Progenitor cell of endocrine pancreas (in vitro differentiated cells): Measurements from ENCODE around the gene MED17. TPM values are rescaled to one million over a fixed set of nuclear protein-coding genes. Genes with fewer than 3 reads are reported as not detected.

Experiments used
- DNase-seq: peaks from one replicate; pipeline ENCODE4 v3.0.0; 2021; ENCODE audit warnings: low spot score; ENCODE audit not compliant: unreplicated experiment
- H3K27ac Mint-ChIP-seq: 2 replicates; pipeline ENCODE4 v1.8.0; 2021; ENCODE audit warnings: mild to moderate bottlenecking, moderate library complexity, mixed read lengths
- H3K27me3 Mint-ChIP-seq: 2 replicates; pipeline ENCODE4 v1.8.0; 2021; ENCODE audit warnings: mixed read lengths
- H3K36me3 Mint-ChIP-seq: 2 replicates; pipeline ENCODE4 v1.8.0; 2022; ENCODE audit warnings: mixed read lengths; ENCODE audit not compliant: insufficient read depth
- H3K4me1 Mint-ChIP-seq: 2 replicates; pipeline ENCODE4 v1.8.0; 2021; ENCODE audit warnings: low read depth, mixed read lengths
- H3K4me3 Mint-ChIP-seq: 2 replicates; pipeline ENCODE4 v1.8.0; 2021; ENCODE audit warnings: low read depth, mild to moderate bottlenecking, moderate library complexity, mixed read lengths
- H3K9me3 Mint-ChIP-seq: 2 replicates; pipeline ENCODE4 v1.8.0; 2021; ENCODE audit warnings: low read depth, mixed read lengths
- CTCF ChIP-seq: fragments of 200-600 bp; sonication (generic); IDR thresholded peaks from one replicate; pipeline ENCODE4 v1.5.0; 2021; ENCODE audit warnings: antibody characterized with exemption, mild to moderate bottlenecking; ENCODE audit not compliant: unreplicated experiment
- total RNA-seq: library from RNA; stranded (reverse); gene quantifications from 2 replicates; pipeline ENCODE4 v1.2.1, GENCODE V29; 2021

MED17 gene
- total RNA-seq, 1 donor from 2014 or later: 55.7 TPM

- DNase-seq: no peak
- no peaks in the 10 kb centered on the region for H3K4me1 Mint-ChIP-seq
- H3K4me3 Mint-ChIP-seq: no peak overlapping the region
- H3K36me3 Mint-ChIP-seq: peaks cover 34% of the 10 kb centered on the region
- H3K9me3 Mint-ChIP-seq: no peaks in the 10 kb centered on the region
- no peaks in the 10 kb centered on the region for H3K27me3 Mint-ChIP-seq
- TF ChIP-seq CTCF: no peak
- no peak overlapping the region for H3K27ac Mint-ChIP-seq
These were observed 23.9 kb downstream of the MED17 start for GRCh38 chr11:93807980-93808379.

GRCh38 chr11:93813974-93814373, 29.9 kb downstream of the MED17 start:
- Mint-ChIP-seq H3K4me1 (peaks cover 13% of the 10 kb centered on the region), H3K4me3 (no peak overlapping the region), H3K27me3 (no peaks in the 10 kb centered on the region), H3K9me3 (no peaks in the 10 kb centered on the region), H3K36me3 (peaks cover 28% of the 10 kb centered on the region), H3K27ac (no peak overlapping the region)
- no peak for TF ChIP-seq CTCF
- no peak for DNase-seq

- H3K4me3 Mint-ChIP-seq: no peak overlapping the region
- H3K36me3 Mint-ChIP-seq: peaks cover 28% of the 10 kb centered on the region
- no peaks in the 10 kb centered on the region for H3K27me3 Mint-ChIP-seq
- peaks cover 13% of the 10 kb centered on the region for H3K4me1 Mint-ChIP-seq
- no peaks in the 10 kb centered on the region for H3K9me3 Mint-ChIP-seq
- no peak for DNase-seq
- peak overlapping the region; percentile 76 for H3K27ac Mint-ChIP-seq
- no peak for TF ChIP-seq CTCF
These were observed 31.0 kb downstream of the MED17 start for GRCh38 chr11:93814966-93815633.

- Mint-ChIP-seq H3K27me3 (no peaks in the 10 kb centered on the region), H3K27ac (peak overlapping the region; percentile 2), H3K4me3 (no peak overlapping the region), H3K36me3 (peaks cover 18% of the 10 kb centered on the region), H3K9me3 (no peaks in the 10 kb centered on the region), H3K4me1 (peaks cover 23% of the 10 kb centered on the region)
- no peak for DNase-seq
- TF ChIP-seq CTCF: no peak
These were observed 33.6 kb downstream of the MED17 start for GRCh38 chr11:93817426-93818348.

GRCh38 chr11:93819966-93820695, 36.0 kb downstream of the MED17 start:
- no peaks in the 10 kb centered on the region for H3K27me3 Mint-ChIP-seq
- peaks cover 5% of the 10 kb centered on the region for H3K9me3 Mint-ChIP-seq
- no peak for DNase-seq
- TF ChIP-seq CTCF: no peak
- H3K36me3 Mint-ChIP-seq: peaks cover 5% of the 10 kb centered on the region
- no peak overlapping the region for H3K4me3 Mint-ChIP-seq
- H3K27ac Mint-ChIP-seq: peak overlapping the region; percentile 59
- peaks cover 18% of the 10 kb centered on the region for H3K4me1 Mint-ChIP-seq
